ENCODE measurements around the gene TSHZ2. TPM values are rescaled to one million over a fixed set of nuclear protein-coding genes. Genes with fewer than 3 reads are reported as not detected.

TSHZ2 gene
- total RNA-seq, 1 donor from 2014 or later, result 0.06 TPM

GRCh38 chr20:53080687-53080962, 108.5 kb downstream of the TSHZ2 start:
- no peak for TF ChIP-seq CTCF (conservative IDR thresholded peaks at IDR 0.05; ENCODE audit: low read depth, low read length)
- no peak for DNase-seq (ENCODE audit: low read depth)
- H3K4me3 ChIP-seq (ENCODE audit: low read depth, low read length), result no peak overlapping the region

- TF ChIP-seq CTCF (conservative IDR thresholded peaks at IDR 0.05; ENCODE audit: low read depth, low read length), result no peak
- peak; percentile 4 for DNase-seq (ENCODE audit: low read depth)
- no peak overlapping the region for H3K4me3 ChIP-seq (ENCODE audit: low read depth, low read length)
These were observed 109.1 kb downstream of the TSHZ2 start for GRCh38 chr20:53080969-53081871.

- no peak for TF ChIP-seq CTCF (conservative IDR thresholded peaks at IDR 0.05; ENCODE audit: low read depth, low read length)
- no peak overlapping the region for H3K4me3 ChIP-seq (ENCODE audit: low read depth, low read length)
- DNase-seq (ENCODE audit: low read depth), result no peak
These were observed 110.0 kb downstream of the TSHZ2 start for GRCh38 chr20:53081916-53082863.

- DNase-seq (ENCODE audit: low read depth), result no peak
- no peak for TF ChIP-seq CTCF (conservative IDR thresholded peaks at IDR 0.05; ENCODE audit: low read depth, low read length)
- H3K4me3 ChIP-seq (ENCODE audit: low read depth, low read length), result no peak overlapping the region
These were observed 111.3 kb downstream of the TSHZ2 start for GRCh38 chr20:53083411-53083810.

GRCh38 chr20:53084408-53084997, 112.3 kb downstream of the TSHZ2 start:
- no peak for TF ChIP-seq CTCF (conservative IDR thresholded peaks at IDR 0.05; ENCODE audit: low read depth, low read length)
- no peak overlapping the region for H3K4me3 ChIP-seq (ENCODE audit: low read depth, low read length)
- DNase-seq (ENCODE audit: low read depth), result no peak

GRCh38 chr20:53085720-53086119, 113.6 kb downstream of the TSHZ2 start:
- DNase-seq (ENCODE audit: low read depth), result no peak
- no peak for TF ChIP-seq CTCF (conservative IDR thresholded peaks at IDR 0.05; ENCODE audit: low read depth, low read length)
- no peak overlapping the region for H3K4me3 ChIP-seq (ENCODE audit: low read depth, low read length)
